ENCODE results near the gene PLA1A. TPM values are rescaled to one million over a fixed set of nuclear protein-coding genes. Genes with fewer than 3 reads are reported as not detected.
"Not testable (repeated sequence)": the region's sequence is repeated elsewhere in the genome, so short reads cannot be mapped to it uniquely, and the experiment has no call there.

The PLA1A gene
- total RNA-seq, 1 donor from 2014 or later: not detected

GRCh38 chr3:119664850-119665379, 67.2 kb downstream of the PLA1A start:
- DNase-seq: no peak

- DNase-seq: no peak
Observed at GRCh38 chr3:119665954-119666559, 68.4 kb downstream of the PLA1A start.

GRCh38 chr3:119669906-119670570, 72.4 kb downstream of the PLA1A start:
- DNase-seq: no peak

GRCh38 chr3:119672776-119673175, 75.1 kb downstream of the PLA1A start:
- DNase-seq: no peak

GRCh38 chr3:119673875-119674274, 76.2 kb downstream of the PLA1A start:
- DNase-seq: no peak

- DNase-seq: no peak
Observed at GRCh38 chr3:119675188-119675874, 77.6 kb downstream of the PLA1A start.

- no peak for DNase-seq
Observed at GRCh38 chr3:119676020-119676419, 78.3 kb downstream of the PLA1A start.

- DNase-seq: peak; percentile 85
Observed at GRCh38 chr3:119676771-119677640, 79.3 kb downstream of the PLA1A start, which contains the start of gene COX17. TSS of gene COX17 (minus strand) at chr3:119677406. CDS start at chr3:119677310, 96 bp downstream.

GRCh38 chr3:119677641-119677934, 79.9 kb downstream of the PLA1A start:
- no peak for DNase-seq

- not testable (repeated sequence) for DNase-seq
Observed at GRCh38 chr3:119678209-119678608, 80.5 kb downstream of the PLA1A start.

Other genes with a start within 250 kb of the PLA1A start
- 11.2 TPM for gene TMEM39A, start 134.3 kb upstream of the PLA1A start, total RNA-seq
- 17.8 TPM for gene POGLUT1, start 128.9 kb upstream of the PLA1A start, total RNA-seq
- gene TIMMDC1, start 99.3 kb upstream of the PLA1A start, total RNA-seq: 31.2 TPM
- gene CD80, start 38.3 kb upstream of the PLA1A start, total RNA-seq: 0.78 TPM
- 1.2 TPM for gene ADPRH, start 18.4 kb upstream of the PLA1A start, total RNA-seq
- gene POPDC2, start 62.7 kb downstream of the PLA1A start, total RNA-seq: 0.94 TPM
- 16.8 TPM for gene COX17, start 79.5 kb downstream of the PLA1A start, total RNA-seq
- gene CFAP91, start 105.1 kb downstream of the PLA1A start, total RNA-seq: 6.4 TPM
- 0.16 TPM for gene NR1I2, start 184.2 kb downstream of the PLA1A start, total RNA-seq